Calu3 (cell line): Measurements from ENCODE around the gene TOM1L2. TPM values are rescaled to one million over a fixed set of nuclear protein-coding genes. Genes with fewer than 3 reads are reported as not detected.

Experiments
- BruUV-seq: library from RNA; stranded (reverse); fragments of 400-500 nt; replicated peaks from 2 replicates; lab custom pipeline; 2021; lab: Mats Ljungman, UMichigan
- CTCF ChIA-PET: fragments of 300-600 bp; sonication (Branson Sonifier 250); formaldehyde crosslinking; loops from one replicate; lab custom pipeline; 2022; ENCODE audit warnings: antibody characterized with exemption; lab: Charles Lee
- DNase-seq: peaks from one replicate; pipeline ENCODE4 v3.0.0; 2022
- H3K27ac Mint-ChIP-seq: one replicate; pipeline ENCODE4 v1.8.0; 2022; ENCODE audit warnings: mixed read lengths; ENCODE audit not compliant: unreplicated experiment
- H3K27me3 Mint-ChIP-seq: one replicate; pipeline ENCODE4 v1.8.0; 2022; ENCODE audit warnings: mixed read lengths; ENCODE audit not compliant: unreplicated experiment
- H3K36me3 Mint-ChIP-seq: one replicate; pipeline ENCODE4 v1.8.0; 2022; ENCODE audit warnings: mild to moderate bottlenecking, moderate library complexity, mixed read lengths; ENCODE audit not compliant: insufficient read depth, unreplicated experiment
- H3K4me1 Mint-ChIP-seq: one replicate; pipeline ENCODE4 v1.8.0; 2022; ENCODE audit warnings: mild to moderate bottlenecking, low read depth, mixed read lengths; ENCODE audit not compliant: unreplicated experiment
- H3K4me3 Mint-ChIP-seq: one replicate; pipeline ENCODE4 v1.8.0; 2022; ENCODE audit warnings: mild to moderate bottlenecking, low read depth, moderate library complexity, mixed read lengths; ENCODE audit not compliant: unreplicated experiment
- H3K9me3 Mint-ChIP-seq: one replicate; pipeline ENCODE4 v1.8.0; 2022; ENCODE audit warnings: low read depth, mixed read lengths; ENCODE audit not compliant: unreplicated experiment
- CTCF ChIP-seq: fragments of 200-600 bp; IDR thresholded peaks from one replicate; pipeline ENCODE4 v1.8.0; 2022; ENCODE audit warnings: antibody characterized with exemption; ENCODE audit not compliant: unreplicated experiment
- intact Hi-C: fragments of 100-400 bp; cut with micrococcal nuclease; formaldehyde crosslinking; loops from one replicate; pipeline ENCODE4 v1.10.0; 2022; ENCODE audit not compliant: unreplicated experiment
- total RNA-seq: library from RNA; stranded (reverse); gene quantifications from 2 replicates; pipeline ENCODE4 v1.2.3, GENCODE V29; 2022

The TOM1L2 gene
- total RNA-seq, 1 experiment from 2014 or later = 20.1 TPM

- Mint-ChIP-seq H3K27me3 (no peaks in the 10 kb centered on the region), H3K36me3 (peaks cover 5% of the 10 kb centered on the region), H3K27ac (no peak overlapping the region), H3K9me3 (no peaks in the 10 kb centered on the region), H3K4me3 (no peak overlapping the region), H3K4me1 (peaks cover 19% of the 10 kb centered on the region)
- no peak for DNase-seq
- no TSS peak for BruUV-seq
- TF ChIP-seq CTCF = no peak
- intact Hi-C loops = no loop called here
- CTCF ChIA-PET = no interaction called here
These were observed 18.1 kb downstream of the TOM1L2 start for GRCh38 chr17:17954079-17954478.

- H3K27ac Mint-ChIP-seq = no peak overlapping the region
- no peaks in the 10 kb centered on the region for H3K9me3 Mint-ChIP-seq
- no peaks in the 10 kb centered on the region for H3K36me3 Mint-ChIP-seq
- no TSS peak for BruUV-seq
- H3K4me1 Mint-ChIP-seq = peaks cover 8% of the 10 kb centered on the region
- TF ChIP-seq CTCF = no peak
- CTCF ChIA-PET = no interaction called here
- intact Hi-C loops = no loop called here
- DNase-seq = no peak
- H3K27me3 Mint-ChIP-seq = no peaks in the 10 kb centered on the region
- no peak overlapping the region for H3K4me3 Mint-ChIP-seq
These were observed 19.5 kb downstream of the TOM1L2 start for GRCh38 chr17:17952691-17953090.

GRCh38 chr17:17951524-17951923, 20.7 kb downstream of the TOM1L2 start:
- intact Hi-C loops = no loop called here

GRCh38 chr17:17950806-17951205, 21.4 kb downstream of the TOM1L2 start:
- Mint-ChIP-seq H3K4me1 (no peaks in the 10 kb centered on the region), H3K27me3 (no peaks in the 10 kb centered on the region), H3K4me3 (no peak overlapping the region), H3K36me3 (no peaks in the 10 kb centered on the region), H3K27ac (no peak overlapping the region), H3K9me3 (no peaks in the 10 kb centered on the region)
- intact Hi-C loops = no loop called here
- no TSS peak for BruUV-seq
- CTCF ChIA-PET = no interaction called here
- DNase-seq = no peak
- TF ChIP-seq CTCF = peak; percentile 17

More at GRCh38 chr17:17951524-17951923, 20.7 kb downstream of the TOM1L2 start:
- no peak for DNase-seq
- H3K27me3 Mint-ChIP-seq = no peaks in the 10 kb centered on the region
- CTCF ChIA-PET = no interaction called here
- no peak for TF ChIP-seq CTCF
- H3K36me3 Mint-ChIP-seq = no peaks in the 10 kb centered on the region
- H3K4me1 Mint-ChIP-seq = no peaks in the 10 kb centered on the region
- no peaks in the 10 kb centered on the region for H3K9me3 Mint-ChIP-seq
- no peak overlapping the region for H3K27ac Mint-ChIP-seq
- no peak overlapping the region for H3K4me3 Mint-ChIP-seq
- no TSS peak for BruUV-seq
